Measurements from ENCODE around the gene WDR74. TPM values are rescaled to one million over a fixed set of nuclear protein-coding genes. Genes with fewer than 3 reads are reported as not detected.

The WDR74 gene
- total and polyA plus RNA-seq, 9 of the 15 experiments (the other 6 are each of a cell fraction or from before 2014, with no cell fraction given), result 32.7 to 210 (median 114) TPM

- TF ChIP-seq ZNF639 (CRISPR knock-in tag; conservative IDR thresholded peaks at IDR 0.05 in 1 of 2, IDR thresholded peaks at IDR 0.05 in 1 of 2) (peak in 1 of 2 experiments; percentile 78; a peak in 1 of 4 replicates), HDAC2 (IDR thresholded peaks at IDR 0.05) (no peak; the same call in 1 of the 2 replicates), NFYB (IDR thresholded peaks at IDR 0.05; ENCODE audit: extremely low read depth, insufficient read length) (no peak), ZNF140 (CRISPR knock-in tag; IDR thresholded peaks at IDR 0.05) (no peak), SIN3B (IDR thresholded peaks at IDR 0.05; ENCODE audit: low read depth) (peak; percentile 69), KAT7 (CRISPR knock-in tag; IDR thresholded peaks at IDR 0.05; ENCODE audit: borderline replicate concordance) (peak; percentile 44), ZNF449 (CRISPR knock-in tag; IDR thresholded peaks at IDR 0.05) (no peak), ZFP91 (CRISPR knock-in tag; IDR thresholded peaks at IDR 0.05) (peak; percentile 16; the same call in 1 of the 2 replicates)
- TF ChIP-seq, protein P1, sequence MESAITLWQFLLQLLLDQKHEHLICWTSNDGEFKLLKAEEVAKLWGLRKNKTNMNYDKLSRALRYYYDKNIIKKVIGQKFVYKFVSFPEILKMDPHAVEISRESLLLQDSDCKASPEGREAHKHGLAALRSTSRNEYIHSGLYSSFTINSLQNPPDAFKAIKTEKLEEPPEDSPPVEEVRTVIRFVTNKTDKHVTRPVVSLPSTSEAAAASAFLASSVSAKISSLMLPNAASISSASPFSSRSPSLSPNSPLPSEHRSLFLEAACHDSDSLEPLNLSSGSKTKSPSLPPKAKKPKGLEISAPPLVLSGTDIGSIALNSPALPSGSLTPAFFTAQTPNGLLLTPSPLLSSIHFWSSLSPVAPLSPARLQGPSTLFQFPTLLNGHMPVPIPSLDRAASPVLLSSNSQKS (CRISPR knock-in tag; IDR thresholded peaks at IDR 0.05), result no peak
- TF ChIP-seq, protein P2, sequence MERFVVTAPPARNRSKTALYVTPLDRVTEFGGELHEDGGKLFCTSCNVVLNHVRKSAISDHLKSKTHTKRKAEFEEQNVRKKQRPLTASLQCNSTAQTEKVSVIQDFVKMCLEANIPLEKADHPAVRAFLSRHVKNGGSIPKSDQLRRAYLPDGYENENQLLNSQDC (CRISPR knock-in tag; IDR thresholded peaks at IDR 0.05), result 0 out of 2 replicates have a peak, but pooled peaks have one; percentile 19
- TF ChIP-seq, protein P3, sequence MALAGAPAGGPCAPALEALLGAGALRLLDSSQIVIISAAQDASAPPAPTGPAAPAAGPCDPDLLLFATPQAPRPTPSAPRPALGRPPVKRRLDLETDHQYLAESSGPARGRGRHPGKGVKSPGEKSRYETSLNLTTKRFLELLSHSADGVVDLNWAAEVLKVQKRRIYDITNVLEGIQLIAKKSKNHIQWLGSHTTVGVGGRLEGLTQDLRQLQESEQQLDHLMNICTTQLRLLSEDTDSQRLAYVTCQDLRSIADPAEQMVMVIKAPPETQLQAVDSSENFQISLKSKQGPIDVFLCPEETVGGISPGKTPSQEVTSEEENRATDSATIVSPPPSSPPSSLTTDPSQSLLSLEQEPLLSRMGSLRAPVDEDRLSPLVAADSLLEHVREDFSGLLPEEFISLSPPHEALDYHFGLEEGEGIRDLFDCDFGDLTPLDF (CRISPR knock-in tag; IDR thresholded peaks at IDR 0.05), result no peak; the same call in 1 of the 2 replicates
- TF ChIP-seq, protein P4, sequence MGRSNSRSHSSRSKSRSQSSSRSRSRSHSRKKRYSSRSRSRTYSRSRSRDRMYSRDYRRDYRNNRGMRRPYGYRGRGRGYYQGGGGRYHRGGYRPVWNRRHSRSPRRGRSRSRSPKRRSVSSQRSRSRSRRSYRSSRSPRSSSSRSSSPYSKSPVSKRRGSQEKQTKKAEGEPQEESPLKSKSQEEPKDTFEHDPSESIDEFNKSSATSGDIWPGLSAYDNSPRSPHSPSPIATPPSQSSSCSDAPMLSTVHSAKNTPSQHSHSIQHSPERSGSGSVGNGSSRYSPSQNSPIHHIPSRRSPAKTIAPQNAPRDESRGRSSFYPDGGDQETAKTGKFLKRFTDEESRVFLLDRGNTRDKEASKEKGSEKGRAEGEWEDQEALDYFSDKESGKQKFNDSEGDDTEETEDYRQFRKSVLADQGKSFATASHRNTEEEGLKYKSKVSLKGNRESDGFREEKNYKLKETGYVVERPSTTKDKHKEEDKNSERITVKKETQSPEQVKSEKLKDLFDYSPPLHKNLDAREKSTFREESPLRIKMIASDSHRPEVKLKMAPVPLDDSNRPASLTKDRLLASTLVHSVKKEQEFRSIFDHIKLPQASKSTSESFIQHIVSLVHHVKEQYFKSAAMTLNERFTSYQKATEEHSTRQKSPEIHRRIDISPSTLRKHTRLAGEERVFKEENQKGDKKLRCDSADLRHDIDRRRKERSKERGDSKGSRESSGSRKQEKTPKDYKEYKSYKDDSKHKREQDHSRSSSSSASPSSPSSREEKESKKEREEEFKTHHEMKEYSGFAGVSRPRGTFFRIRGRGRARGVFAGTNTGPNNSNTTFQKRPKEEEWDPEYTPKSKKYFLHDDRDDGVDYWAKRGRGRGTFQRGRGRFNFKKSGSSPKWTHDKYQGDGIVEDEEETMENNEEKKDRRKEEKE (IDR thresholded peaks at IDR 0.05; ENCODE audit: borderline replicate concordance in 1 of 2, control insufficient read depth in 1 of 2, low read depth in 2 of 2, low read length in 1 of 2), result 0 out of 4 replicates have a peak, but pooled peaks of 1 of the 2 experiments have one; percentile 74
These were observed 41.6 kb upstream of the WDR74 start, which contains the start of gene SLC3A2 (continued) for GRCh38 chr11:62880803-62881578.

All from K562 (cell line).